GM12801 (cell line): Measurements from ENCODE around the gene SPSB2.

ENCODE experiments used
- CTCF ChIP-seq: IDR thresholded peaks from one replicate; pipeline ENCODE4 v1.5.1; 2011; ENCODE audit warnings: control low read depth; ENCODE audit not compliant: insufficient read length; ENCODE audit errors: extremely low read depth

SPSB2 gene

GRCh38 chr12:6873094-6874014, at the start of gene SPSB2:
TSS of gene SPSB2 (minus strand) at chr12:6873303. CDS start at chr12:6872901, 402 bp downstream.
- no peak for TF ChIP-seq CTCF

- no peak for TF ChIP-seq CTCF
Observed at GRCh38 chr12:6921996-6922946, 49.2 kb upstream of the SPSB2 start.

GRCh38 chr12:6921539-6921938, 48.4 kb upstream of the SPSB2 start:
- TF ChIP-seq CTCF = no peak

- no peak for TF ChIP-seq CTCF
Observed at GRCh38 chr12:6919588-6919987, 46.5 kb upstream of the SPSB2 start.

- TF ChIP-seq CTCF = no peak
Observed at GRCh38 chr12:6917491-6918231, 44.6 kb upstream of the SPSB2 start.

GRCh38 chr12:6916426-6917200, 43.5 kb upstream of the SPSB2 start:
- TF ChIP-seq CTCF = no peak
